Renal cortex interstitium (tissue), 11 donors: Measurements from ENCODE around the gene GPC5. TPM values are rescaled to one million over a fixed set of nuclear protein-coding genes. Genes with fewer than 3 reads are reported as not detected.
"Not testable (repeated sequence)": the region's sequence is repeated elsewhere in the genome, so short reads cannot be mapped to it uniquely, and the experiment has no call there.

Experiments
- DNase-seq, 11 donors: peaks; one replicate each; pipeline ENCODE4 v3.0.0-alpha.2; 2013; ENCODE audit warnings: low read depth in 9 of 11, low spot score in 4 of 11; ENCODE audit errors: extremely low read depth in 1 of 11
- polyA plus RNA-seq, 3 donors: library from polyadenylated mRNA; unstranded; fragments of 120-200 nt; gene quantifications; one replicate each; pipeline ENCODE4 v1.2.1, GENCODE V29; 2013; ENCODE audit not compliant: insufficient read length in 3 of 3

The GPC5 gene
- polyA plus RNA-seq, 3 donors, result 3.5 to 4.5 (median 4.4) TPM

DNA sequence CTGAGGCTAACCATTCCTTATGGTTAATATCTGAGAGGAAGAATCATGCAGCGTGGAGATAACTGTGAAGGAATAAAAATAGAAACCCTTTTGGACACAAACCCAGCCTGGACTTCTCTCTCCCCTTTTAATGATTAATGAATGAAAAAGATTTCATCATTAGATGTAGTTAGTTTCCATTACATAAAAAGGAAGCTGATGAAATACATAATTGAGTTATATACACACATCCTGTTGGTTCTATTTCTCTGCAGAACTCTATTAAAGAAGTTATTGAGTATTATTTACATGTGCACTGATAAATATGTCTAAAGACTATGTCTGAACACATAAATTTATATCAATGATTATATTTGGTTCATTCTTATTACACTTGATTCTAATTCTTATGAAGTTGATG lies 465.3 kb downstream of the GPC5 start:
- DNase-seq, result no peak

DNA sequence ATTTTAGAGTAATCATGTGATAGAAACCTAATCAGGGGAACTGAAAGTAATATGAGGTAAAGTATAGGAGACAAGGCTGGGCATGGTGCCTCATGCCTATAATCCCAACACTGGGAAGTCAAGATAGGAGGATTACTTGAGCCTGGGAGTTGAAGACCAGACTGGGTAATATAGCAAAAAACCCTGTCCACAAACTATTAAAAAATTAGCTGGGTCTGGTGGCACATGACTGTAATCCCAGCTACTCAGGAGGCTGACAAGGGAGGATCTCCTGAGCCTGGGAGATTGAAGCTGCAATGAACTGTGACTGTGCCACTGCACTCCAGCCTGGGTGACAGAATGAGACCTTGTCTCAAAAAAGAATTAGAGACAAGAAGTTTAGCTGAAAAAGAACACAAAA lies 469.9 kb downstream of the GPC5 start:
- no peak for DNase-seq

DNA sequence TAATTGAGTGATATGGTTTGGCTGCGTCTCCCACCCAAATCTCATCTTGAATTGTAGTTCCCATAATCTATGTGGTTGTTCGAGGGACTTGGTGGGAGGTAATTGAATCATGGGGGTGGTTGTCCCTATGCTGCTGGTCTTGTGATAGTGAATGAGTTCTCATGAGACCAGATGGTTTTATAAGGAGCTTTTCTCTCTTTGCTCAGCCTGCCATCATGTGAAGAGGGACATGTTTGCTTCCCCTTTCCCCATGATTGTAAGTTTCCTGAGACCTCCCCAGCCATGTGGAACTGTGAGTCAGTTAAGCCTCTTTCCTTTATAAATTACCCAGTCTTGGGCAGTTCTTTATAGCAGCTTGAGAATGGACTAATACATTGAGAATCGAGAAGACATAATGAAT lies 480.1 kb downstream of the GPC5 start:
- no peak for DNase-seq

DNA sequence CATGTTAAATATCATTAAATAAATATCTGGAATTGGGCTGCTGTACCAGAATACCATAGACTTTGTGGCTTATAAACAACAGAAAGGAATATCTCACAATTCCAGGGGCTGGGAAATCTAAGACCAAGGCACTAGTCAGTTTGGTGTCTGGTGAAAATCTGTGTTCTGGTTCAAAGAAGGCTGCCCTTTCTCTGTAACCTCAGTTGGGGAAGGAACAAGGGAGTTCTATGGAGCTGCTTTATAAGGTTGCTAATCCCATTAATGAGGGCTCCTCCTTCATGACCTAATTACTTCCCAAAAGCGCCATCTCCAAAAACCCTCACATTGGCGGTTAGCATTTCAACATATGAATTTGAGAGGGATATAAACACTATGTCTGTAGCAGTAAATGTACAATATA lies 480.9 kb downstream of the GPC5 start:
- no peak for DNase-seq

DNA sequence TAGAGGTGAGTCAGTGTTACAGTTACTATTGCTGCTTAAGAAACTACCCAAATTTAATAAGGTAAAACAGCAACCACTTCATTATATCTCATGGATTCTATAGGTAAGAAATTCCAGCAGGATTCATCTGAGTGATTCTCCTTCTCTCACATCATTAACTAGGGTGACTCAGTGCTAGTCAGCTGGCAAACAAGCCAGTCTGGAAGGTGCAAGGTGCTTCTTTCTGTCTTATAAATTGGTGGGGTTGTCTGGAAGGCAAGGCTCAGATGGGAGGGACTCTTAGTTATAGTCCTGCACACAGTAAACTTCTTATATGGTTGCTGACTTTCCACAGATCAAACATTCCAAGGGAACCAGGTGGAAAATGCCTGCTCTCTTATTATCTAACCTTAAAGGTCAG lies 484.5 kb downstream of the GPC5 start:
- DNase-seq, result no peak

DNA sequence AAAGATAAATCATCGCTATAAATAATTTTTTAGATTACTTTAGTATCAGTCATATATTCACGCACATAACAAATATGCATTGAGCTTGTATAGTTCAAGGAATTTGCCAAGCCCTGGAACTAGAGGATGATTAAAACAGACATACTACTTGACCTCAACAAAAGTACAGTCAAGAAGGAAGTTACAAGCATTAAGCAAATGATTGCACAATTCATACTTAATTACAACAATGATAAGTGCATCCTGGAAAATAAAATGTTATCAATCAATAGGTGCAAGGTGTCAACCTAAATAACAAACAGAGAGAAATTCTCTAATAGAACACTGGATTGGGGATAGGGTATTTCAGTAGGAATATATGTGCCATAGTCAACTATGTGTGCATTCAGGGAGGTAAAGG lies 491.2 kb downstream of the GPC5 start:
- no peak for DNase-seq

DNA sequence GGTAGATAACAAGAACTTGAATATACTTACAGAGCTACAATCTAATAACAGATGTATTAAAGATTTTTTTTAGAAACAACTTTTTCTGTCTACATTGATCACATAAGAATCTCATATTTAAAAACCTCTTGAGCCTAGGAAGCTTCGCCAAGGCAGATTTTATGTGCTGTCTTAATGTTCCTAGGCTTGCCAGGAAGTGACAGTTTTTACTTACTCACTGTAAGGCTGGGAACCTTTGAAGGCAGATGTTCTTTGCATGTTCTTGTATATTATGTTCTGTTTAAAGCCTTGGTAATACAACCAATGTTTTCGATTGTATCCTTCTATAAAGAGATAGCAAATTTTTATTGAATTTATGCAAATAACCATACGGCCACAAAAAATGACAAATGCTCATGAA lies 492.7 kb downstream of the GPC5 start:
- DNase-seq, result no peak

DNA sequence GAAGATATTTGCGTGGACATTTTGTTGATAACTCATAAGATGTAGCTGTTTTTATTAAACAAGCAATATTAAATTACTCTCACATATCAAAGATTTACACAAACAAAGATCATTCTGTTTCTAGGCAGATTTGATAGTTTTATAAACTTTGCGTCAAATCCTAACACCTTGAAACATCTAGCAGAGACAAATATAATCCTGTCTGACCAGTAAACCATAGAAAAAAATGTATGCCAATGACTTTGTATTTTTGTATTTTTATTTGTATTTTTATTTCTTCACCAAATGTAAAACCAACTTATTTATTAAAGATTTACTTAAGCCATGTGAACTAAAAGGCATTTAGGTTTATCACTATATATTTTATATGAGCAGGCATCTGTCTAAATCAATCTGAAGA lies 494.6 kb downstream of the GPC5 start:
- DNase-seq, result no peak

DNA sequence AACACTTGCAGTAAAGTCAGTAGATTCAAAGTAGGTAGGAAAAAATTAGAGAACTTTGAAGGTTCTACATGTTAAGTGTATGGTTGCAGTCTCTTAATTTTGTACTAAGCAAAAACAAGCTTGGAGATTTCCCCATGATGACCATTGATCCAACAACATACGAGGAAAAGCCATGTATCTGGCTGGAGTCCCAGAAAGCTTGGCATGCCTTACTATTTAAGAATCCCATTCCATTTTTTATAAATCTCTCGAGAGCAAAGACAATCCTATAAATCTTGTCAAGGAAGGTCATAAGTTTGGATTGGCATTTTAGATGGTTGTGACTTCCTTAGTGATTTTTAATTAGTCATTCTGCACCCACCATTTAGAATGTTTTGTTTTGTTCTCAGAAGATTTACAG lies 495.9 kb downstream of the GPC5 start:
- DNase-seq, result peak in 3 of 11 donors; percentile 0 to 9 (median 8)

DNA sequence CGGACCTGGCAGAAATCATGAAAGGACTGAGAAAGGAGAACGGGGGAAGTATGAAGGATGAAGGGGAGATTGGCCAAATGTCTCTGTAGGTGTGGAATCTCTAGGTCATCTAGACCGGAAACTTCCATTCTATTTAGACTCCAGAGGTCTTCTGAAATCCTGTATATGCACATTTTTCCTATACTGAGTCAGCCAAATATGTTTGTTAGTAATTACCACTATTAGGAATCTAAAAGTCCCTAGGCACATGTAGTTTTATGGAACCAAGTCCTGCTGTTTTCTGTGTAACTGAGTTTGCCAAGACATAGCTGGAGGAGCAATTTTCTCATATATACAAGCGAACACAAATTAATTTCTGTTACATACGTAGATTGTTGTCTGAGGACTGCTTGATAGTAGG lies 498.1 kb downstream of the GPC5 start:
- no peak for DNase-seq

DNA sequence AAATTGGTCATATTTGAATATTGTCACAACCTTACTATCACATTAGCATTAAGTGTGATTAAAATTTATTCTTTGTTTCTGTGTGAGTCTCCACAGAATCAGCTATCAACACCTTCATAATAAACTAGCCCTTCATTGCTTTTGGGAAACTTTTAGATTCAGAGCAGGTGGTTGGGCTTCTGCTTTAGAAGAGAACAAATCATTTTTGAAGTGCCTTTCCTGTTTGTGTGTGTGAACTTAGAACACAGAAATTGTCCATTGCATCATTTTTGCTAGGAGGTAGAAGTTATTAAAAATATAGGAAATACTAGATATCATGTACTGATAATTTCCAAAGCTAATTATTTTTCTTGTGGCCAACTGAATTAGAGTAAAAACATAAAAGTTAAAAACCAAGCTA lies 500.6 kb downstream of the GPC5 start:
- not testable (repeated sequence) for DNase-seq

DNA sequence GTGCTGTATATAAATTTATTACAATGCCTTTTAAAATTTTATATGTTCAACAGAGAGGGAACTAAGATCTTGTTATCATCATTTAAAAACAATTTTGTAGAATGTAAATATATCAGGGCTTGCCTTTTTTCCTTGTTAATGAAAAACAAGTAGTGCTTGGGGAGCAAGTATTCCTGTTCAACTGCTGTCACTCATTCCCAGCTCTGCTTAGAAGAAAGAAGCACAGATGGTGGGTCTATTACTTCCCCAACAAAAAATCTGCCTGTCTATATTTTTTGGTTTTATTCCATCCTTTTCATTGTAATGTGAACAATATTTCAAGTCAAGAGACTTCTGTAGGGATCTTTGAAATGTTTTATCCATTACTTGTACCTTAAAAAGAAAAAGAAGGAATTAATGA lies 503.9 kb downstream of the GPC5 start:
- DNase-seq, result no peak

DNA sequence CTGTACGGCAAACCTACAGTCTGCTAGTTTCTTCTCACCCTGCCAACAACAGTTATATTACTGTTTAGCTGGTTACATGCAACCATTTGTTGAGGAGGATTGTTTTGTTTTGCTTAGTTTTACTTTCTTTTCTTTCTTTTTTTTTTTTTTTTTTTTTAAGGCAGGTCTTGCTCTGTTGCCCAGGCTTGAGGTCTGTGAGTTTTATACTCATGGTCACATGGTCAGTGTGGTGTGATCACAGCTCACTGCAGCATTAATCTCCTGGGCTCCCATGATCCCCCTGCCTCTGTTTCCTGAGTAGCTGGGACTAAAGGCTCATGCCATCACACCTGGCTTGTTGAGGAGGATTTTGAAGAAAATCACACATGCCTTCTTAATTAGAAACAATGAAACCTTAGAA lies 505.6 kb downstream of the GPC5 start:
- no peak for DNase-seq

DNA sequence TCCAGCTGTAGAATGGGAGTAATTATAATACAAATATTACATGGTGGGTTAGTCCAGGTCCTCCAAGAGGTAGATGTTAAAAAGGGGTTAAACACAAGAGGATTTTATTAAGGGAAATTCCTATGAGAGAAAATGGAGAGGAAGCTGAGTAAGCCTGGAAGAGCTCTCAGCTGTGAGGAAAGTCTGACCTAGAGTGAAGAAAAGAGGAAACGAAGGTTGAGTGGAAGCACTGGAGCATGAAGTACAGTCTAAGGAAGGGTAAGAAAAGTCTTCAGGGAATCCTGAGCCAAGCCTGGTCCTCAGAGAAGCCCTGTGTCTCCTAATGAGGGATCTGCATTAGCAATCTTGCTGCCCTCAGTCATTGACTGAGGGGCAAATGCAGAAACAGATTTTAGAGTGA lies 506.2 kb downstream of the GPC5 start:
- DNase-seq, result no peak

DNA sequence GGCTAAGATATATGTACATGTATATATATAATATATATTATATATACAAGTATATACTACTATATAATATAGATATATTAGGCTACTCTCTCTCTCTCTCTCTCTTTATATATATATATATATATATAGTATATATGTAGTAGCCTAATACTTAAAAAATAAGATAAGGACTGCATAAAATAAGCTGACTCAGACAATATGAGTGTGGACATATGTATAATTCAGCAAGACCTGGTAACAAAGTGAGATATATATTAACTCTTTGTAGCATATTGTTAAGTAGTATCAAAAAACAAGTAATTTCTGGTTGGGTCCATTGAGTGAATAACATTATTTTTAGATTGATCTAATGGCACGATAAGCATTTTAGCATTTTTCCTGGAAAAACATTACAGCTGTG lies 509.0 kb downstream of the GPC5 start:
- no peak for DNase-seq

DNA sequence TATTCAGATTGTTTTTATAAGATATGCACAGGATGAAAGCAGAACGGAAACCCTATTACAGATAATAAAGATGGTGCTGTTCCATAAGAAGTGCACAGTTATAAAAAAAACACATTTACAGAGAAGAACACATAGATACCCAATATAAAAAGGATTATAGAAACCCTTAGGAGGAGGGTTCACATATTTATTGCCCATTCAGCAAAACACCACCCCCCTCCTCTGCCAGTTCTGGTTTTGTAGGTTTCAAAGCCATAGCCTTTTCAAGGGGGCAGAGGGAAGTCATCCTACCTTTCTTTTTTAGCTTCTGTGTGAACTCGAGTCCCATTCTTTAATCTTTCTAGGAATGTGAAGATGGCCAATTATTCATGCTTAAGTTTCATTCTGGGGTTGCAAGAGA lies 511.2 kb downstream of the GPC5 start:
- DNase-seq, result no peak

DNA sequence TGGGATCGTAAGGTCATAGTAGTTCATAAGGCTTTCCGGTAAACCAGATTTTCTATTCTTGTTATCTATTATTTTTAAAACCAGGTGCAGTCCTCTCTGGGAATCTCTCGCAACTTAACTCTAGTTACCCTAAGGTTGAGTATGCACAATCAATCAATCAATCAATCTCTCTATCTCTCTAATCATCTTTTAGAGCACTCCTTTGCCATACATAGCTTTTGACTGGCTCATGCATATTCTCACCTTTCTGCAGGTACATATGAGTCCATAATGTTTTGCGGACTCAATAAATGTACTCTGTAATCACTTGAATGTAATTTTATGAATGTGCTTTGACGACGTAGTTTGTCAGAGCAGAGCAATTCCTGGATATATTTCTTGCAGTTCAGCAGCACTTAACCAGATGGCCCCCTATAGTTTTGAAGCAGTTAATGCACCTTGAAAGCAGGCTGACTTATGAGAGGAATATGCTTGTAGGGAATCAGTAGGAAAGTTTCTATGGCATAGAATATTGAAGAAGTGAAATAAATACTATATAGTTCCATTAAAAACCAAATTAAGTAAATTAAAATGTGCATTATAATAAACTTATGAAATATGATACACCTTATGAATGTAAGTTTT lies 524.7 kb downstream of the GPC5 start:
- DNase-seq, result no peak

DNA sequence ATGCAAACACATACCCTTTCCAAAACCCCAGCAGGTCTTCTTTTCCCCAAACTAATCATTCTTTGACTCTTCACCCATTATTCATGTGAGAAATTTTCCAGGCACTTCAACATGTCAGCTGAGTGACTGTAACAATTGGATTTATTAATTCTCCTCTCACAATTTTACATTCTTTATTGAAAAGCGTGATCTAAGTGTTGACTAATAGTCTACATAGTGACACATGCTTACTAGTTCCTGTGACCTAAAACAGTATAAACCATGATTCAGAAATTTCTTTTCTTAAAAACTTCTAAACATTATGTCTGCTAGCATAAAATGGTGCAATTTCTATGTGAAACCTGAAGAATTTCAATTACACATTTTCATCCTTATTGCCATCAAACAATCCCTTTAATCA lies 532.3 kb downstream of the GPC5 start:
- DNase-seq, result no peak

DNA sequence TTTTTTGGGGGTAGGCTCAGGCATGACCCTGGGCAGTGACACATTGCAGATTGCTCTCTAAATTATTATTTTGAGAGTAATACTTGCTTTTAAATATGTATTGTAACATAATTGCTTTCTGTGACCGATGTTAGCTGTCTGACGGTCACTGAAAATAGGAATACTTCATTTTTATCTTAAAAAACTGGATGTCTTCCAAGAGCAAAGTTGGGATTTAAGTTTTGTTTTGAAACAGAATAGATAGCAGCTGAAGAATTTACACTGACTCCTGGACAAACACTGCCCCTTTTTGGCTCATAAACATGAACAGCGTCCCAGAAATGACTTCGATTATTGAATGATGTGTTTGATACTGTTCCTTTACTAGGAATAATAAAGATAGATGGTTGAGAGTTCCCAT lies 535.9 kb downstream of the GPC5 start:
- peak in 2 of 11 donors; percentile 4 to 8 for DNase-seq

DNA sequence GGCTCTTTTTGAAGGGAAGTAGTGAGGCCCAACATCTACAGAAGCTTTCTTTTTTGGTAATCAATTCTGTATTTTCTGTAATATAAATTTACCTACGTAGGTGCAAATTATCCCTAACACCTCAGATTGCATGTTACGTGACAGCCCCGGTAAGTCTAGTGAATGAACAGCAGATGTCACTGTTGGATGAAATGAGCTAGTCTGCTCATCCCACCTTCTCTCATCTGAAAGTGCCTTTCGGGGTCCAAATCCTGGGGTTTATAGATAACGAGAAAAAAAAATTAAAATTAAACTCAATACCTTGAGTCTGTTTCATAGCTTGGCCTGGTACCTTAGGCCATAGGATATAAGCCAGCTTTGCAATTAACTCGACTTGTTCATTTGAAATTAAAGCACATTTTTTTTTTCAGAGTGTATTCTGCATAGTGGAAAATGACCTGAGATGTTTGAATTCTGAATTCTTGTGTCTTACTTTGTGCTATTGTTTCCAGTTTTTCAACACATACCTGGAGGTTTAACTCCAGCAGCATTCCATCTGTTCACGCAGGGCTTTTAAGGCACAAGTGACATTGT lies 548.2 kb downstream of the GPC5 start:
- DNase-seq, result peak in 8 of 11 donors; percentile 6 to 28 (median 15)

DNA sequence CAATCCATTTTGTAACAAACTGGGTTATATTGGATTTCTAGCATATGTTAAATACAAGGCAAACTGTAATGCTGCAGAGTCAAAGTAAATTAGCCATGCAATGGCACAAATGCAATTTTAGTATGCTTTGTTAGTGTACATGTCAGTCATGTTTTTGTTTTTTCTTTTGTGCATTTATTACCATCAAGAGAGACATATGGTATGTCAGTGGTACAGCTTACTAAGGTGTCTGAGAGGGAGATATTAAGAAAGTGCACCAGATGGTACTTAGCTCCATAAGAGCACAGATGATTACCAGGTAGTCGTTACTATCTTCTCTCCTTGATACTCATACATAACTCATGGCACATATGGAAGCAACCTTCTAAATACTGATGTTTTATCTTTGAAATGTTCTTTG lies 550.3 kb downstream of the GPC5 start:
- no peak for DNase-seq
